ENCODE data around the gene GRIN2A.

Gene GRIN2A

DNA sequence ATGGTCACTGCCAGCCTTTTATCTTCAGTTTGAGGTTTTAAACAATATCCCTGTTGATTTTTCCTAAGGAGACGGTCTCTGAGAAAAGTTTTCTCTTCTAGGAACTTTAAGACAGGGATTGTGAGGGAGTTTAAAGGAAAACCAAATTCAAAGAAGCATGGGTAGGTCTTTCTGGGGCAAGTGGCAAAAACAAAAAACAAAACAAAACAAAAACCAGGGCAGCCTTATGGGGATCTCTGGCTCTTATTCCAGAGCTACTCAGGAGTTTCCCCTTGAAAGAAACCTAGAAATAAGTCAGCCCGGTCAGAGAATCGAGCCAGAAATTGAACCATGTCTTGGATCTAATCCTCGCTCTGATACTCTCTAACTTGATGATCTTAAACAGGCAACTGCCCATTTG, 424.5 kb downstream of the GRIN2A start:
- DNase-seq (ENCODE audit: low read depth), result no peak

DNA sequence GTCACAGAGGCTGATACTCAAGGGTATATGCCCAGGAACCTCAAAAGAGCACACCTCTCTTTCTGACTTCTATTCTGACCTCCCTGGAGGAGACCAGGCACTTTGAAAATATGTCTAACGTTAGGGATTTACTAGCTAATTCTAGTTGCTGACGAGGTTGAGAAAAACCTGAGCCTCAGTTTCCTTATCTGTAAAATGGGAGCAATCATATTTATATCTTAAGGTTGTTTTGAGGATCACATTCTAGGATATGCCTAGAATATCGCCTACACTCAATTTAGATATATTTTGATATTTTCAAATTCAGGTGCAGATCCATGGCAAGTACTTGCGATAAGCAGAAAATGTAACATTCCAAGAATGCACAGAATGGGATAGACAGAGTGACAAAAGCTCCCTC, 425.8 kb downstream of the GRIN2A start:
- DNase-seq (ENCODE audit: low read depth), result no peak

GRCh38 chr16:9755081-9755480, 427.1 kb downstream of the GRIN2A start:
- no peak for DNase-seq (ENCODE audit: low read depth)

GRCh38 chr16:9741776-9742175, 440.5 kb downstream of the GRIN2A start:
- no peak for DNase-seq (ENCODE audit: low read depth)

DNA sequence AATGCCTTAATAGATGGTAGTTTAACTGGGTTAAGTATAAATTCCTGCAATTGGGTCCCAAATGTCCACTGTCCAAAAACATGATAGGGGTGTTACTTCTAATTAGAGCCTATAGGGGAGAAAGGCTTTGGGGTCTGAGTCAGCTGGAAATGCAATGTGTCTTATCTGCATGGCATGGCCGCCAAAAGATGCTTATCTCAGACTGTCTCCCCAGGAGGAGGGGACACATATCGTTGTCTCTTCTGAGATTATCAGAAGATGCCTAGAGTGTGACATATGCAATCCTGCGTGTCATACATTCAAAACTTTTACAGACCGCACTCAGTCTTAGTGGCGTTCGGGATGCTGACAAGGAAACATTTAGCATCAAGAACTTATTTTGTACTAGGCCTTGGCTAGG, 442.9 kb downstream of the GRIN2A start:
- DNase-seq (ENCODE audit: low read depth), result no peak

DNA sequence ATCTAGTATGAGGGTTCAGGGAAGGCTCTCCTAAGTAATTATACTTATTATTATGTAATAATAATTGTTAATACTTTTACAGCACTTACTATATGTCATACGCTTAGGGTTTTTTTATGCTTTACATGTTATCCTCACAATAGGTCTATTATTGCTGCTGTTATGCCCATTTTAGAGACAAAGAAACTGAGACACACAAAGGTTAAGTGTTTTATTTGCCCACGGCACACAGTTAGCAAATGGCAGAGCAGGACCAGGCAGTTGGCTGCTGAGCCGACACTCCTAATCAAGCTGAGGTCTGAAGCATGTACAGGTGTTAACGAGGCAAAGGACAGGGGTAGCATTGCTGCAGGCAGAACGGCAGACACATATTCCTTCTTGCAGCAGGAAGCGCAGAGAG, 443.5 kb downstream of the GRIN2A start:
- DNase-seq (ENCODE audit: low read depth), result no peak

GRCh38 chr16:9736547-9736946, 445.7 kb downstream of the GRIN2A start:
- DNase-seq (ENCODE audit: low read depth), result no peak

- no peak for DNase-seq (ENCODE audit: low read depth)
Measured at GRCh38 chr16:9723136-9723535, 459.1 kb downstream of the GRIN2A start.

- DNase-seq (ENCODE audit: low read depth), result no peak
Measured at GRCh38 chr16:9713907-9714306, 468.3 kb downstream of the GRIN2A start.

- no peak for DNase-seq (ENCODE audit: low read depth)
Measured at GRCh38 chr16:9713156-9713555, 469.1 kb downstream of the GRIN2A start.

DNA sequence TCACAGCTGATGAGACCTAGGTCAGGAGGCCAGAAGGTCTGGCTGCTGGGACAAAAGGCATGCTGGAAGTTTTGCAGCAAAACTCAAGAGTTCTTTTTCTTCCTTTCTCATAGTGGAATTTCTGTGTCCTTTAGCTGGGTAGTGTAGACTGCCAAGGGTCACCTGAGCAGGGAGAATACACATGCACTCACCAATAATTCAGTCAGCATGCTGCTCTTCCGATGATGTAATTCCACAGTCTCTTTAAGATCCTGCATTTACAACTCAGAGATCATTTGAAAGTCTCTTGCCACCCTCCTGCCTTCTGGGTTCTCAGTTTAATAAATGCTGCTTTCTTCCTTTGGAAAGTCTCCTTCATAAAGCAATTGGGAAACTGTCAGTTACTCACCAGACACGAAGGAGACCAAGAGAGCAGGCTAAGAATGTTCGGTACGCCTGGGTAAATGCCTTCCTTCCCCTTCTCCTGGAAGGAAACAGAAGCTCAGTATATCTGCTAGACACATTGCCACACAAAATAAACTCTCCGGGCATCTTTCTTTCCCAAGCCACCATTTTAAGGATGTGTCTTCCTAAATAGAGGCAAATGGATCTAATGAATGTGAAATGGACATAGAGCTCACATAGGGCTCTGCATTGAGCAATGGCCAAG, 473.1 kb downstream of the GRIN2A start:
- no peak for DNase-seq (ENCODE audit: low read depth)

- no peak for DNase-seq (ENCODE audit: low read depth)
Measured at GRCh38 chr16:9706217-9706836, 475.9 kb downstream of the GRIN2A start.

- DNase-seq (ENCODE audit: low read depth), result no peak
Measured at GRCh38 chr16:9703731-9704130, 478.5 kb downstream of the GRIN2A start.
